Thymus (tissue), 11 donors: ENCODE results near the gene PLAAT4. TPM values are rescaled to one million over a fixed set of nuclear protein-coding genes. Genes with fewer than 3 reads are reported as not detected.
"Not testable (repeated sequence)": the region's sequence is repeated elsewhere in the genome, so short reads cannot be mapped to it uniquely, and the experiment has no call there.

Experiments used
- DNase-seq, 9 donors: peaks; one replicate each; pipeline ENCODE4 v3.0.0-alpha.2; 2013; ENCODE audit warnings: low spot score in 9 of 9, low read depth in 6 of 9, missing footprints in 1 of 9
- H3K27ac ChIP-seq, 2 donors: one replicate each; pipeline ENCODE4 v1.5.1; 2013; ENCODE audit warnings: control low read depth in 1 of 2, low read depth in 1 of 2, low read length in 1 of 2, mild to moderate bottlenecking in 1 of 2, moderate library complexity in 1 of 2
- H3K27me3 ChIP-seq, 2 donors: one replicate each; pipeline ENCODE4 v1.5.1; 2013; ENCODE audit warnings: low read length in 1 of 2; ENCODE audit not compliant: control insufficient read depth in 2 of 2, insufficient read depth in 1 of 2
- H3K36me3 ChIP-seq, 2 donors: one replicate each; pipeline ENCODE4 v1.5.1; 2013; ENCODE audit warnings: low read length in 1 of 2, mild to moderate bottlenecking in 1 of 2, moderate library complexity in 1 of 2; ENCODE audit not compliant: control insufficient read depth in 2 of 2, insufficient read depth in 2 of 2
- H3K4me1 ChIP-seq, 2 donors: one replicate each; pipeline ENCODE4 v1.5.1; 2013; ENCODE audit warnings: low read length in 2 of 2; ENCODE audit not compliant: control insufficient read depth in 2 of 2, insufficient read depth in 2 of 2
- H3K4me3 ChIP-seq, 2 donors: one replicate each; pipeline ENCODE4 v1.5.1; 2013; ENCODE audit warnings: low read length in 2 of 2, control low read depth in 1 of 2, mild to moderate bottlenecking in 1 of 2
- H3K9me3 ChIP-seq, 2 donors: one replicate each; pipeline ENCODE4 v1.5.1; 2013; ENCODE audit warnings: low read length in 1 of 2, mild to moderate bottlenecking in 1 of 2; ENCODE audit not compliant: control insufficient read depth in 2 of 2, insufficient read depth in 1 of 2
- WGBS: extraction: QIAGEN DNeasy Blood & Tissue Kit; methylation state at CpG from one replicate; pipeline ENCODE4 v1.1.7; 2013; 5-methylcytosine and 5-hydroxymethylcytosine counted together
- polyA plus RNA-seq: library from polyadenylated mRNA; stranded (reverse); fragments of 200-250 nt; gene quantifications from one replicate; pipeline ENCODE4 v1.2.3, GENCODE V29; 2013
- total RNA-seq: library from RNA; stranded (reverse); fragments of 120-200 nt; gene quantifications from one replicate; pipeline ENCODE4 v1.2.4, GENCODE V29; 2013
- donor health status: healthy.

The PLAAT4 gene
- total and polyA plus RNA-seq, 2 donors: 68.3 to 109 TPM

GRCh38 chr11:63567044-63567840 lies 30.6 kb downstream of the PLAAT4 start:
- Histone ChIP-seq H3K4me3 (no peak overlapping the region), H3K27me3 (no peaks in the 10 kb centered on the region), H3K27ac (no peak overlapping the region), H3K4me1 (no peaks in the 10 kb centered on the region), H3K36me3 (no peaks in the 10 kb centered on the region), H3K9me3 (no peaks in the 10 kb centered on the region)
- WGBS: 56% methylated on average over 5 of the region's 5 CpGs
- peak in 1 of 9 donors; percentile 44 for DNase-seq

- WGBS: 96% methylated on average over 3 of the region's 3 CpGs
- peaks cover 5 to 8% of the 10 kb centered on the region in 2 donors for H3K4me1 ChIP-seq
These were observed 33.0 kb downstream of the PLAAT4 start for GRCh38 chr11:63569570-63569969.

GRCh38 chr11:63572026-63572688 lies 35.5 kb downstream of the PLAAT4 start:
- 65% methylated on average over 3 of the region's 3 CpGs for WGBS
- peaks cover 5 to 14% of the 10 kb centered on the region in 2 donors for H3K4me1 ChIP-seq
- DNase-seq: no peak
- no peak overlapping the region for H3K4me3 ChIP-seq
- no peaks in the 10 kb centered on the region for H3K27me3 ChIP-seq
- no peak overlapping the region for H3K27ac ChIP-seq
- H3K9me3 ChIP-seq: no peaks in the 10 kb centered on the region
- H3K36me3 ChIP-seq: no peaks in the 10 kb centered on the region

More at GRCh38 chr11:63569570-63569969, 33.0 kb downstream of the PLAAT4 start:
- no peaks in the 10 kb centered on the region for H3K9me3 ChIP-seq
- H3K27me3 ChIP-seq: no peaks in the 10 kb centered on the region
- no peak overlapping the region for H3K27ac ChIP-seq
- H3K4me3 ChIP-seq: no peak overlapping the region
- H3K36me3 ChIP-seq: no peaks in the 10 kb centered on the region
- DNase-seq: no peak

GRCh38 chr11:63573881-63574855 lies 37.6 kb downstream of the PLAAT4 start:
- Histone ChIP-seq H3K4me1 (peaks cover 5 to 14% of the 10 kb centered on the region in 2 donors), H3K36me3 (no peaks in the 10 kb centered on the region), H3K4me3 (peak overlapping the region; percentile 23 to 41), H3K27ac (peak overlapping the region; percentile 63 to 72), H3K9me3 (no peaks in the 10 kb centered on the region), H3K27me3 (no peaks in the 10 kb centered on the region)
- peak in 2 of 9 donors; percentile 42 to 68 for DNase-seq
- WGBS: 43% methylated on average over 15 of the region's 15 CpGs

- H3K4me3 ChIP-seq: peak overlapping the region; percentile 23 to 41
- no peaks in the 10 kb centered on the region for H3K36me3 ChIP-seq
- no peaks in the 10 kb centered on the region for H3K27me3 ChIP-seq
- H3K27ac ChIP-seq: peak overlapping the region in 1 of 2 donors; percentile 63
- H3K4me1 ChIP-seq: peaks cover 5 to 14% of the 10 kb centered on the region in 2 donors
- WGBS: 95% methylated on average over 10 of the region's 10 CpGs
- H3K9me3 ChIP-seq: no peaks in the 10 kb centered on the region
- no peak for DNase-seq
These were observed 38.4 kb downstream of the PLAAT4 start for GRCh38 chr11:63574856-63575602.

- not testable (repeated sequence) for H3K36me3 ChIP-seq, H3K9me3 ChIP-seq, H3K27me3 ChIP-seq, DNase-seq, H3K27ac ChIP-seq, H3K4me3 ChIP-seq
- H3K4me1 ChIP-seq: peaks cover 5 to 12% of the 10 kb centered on the region in 2 donors
- 92% methylated on average over 2 of the region's 3 CpGs for WGBS
These were observed 42.3 kb downstream of the PLAAT4 start for GRCh38 chr11:63578882-63579281.

GRCh38 chr11:63581224-63581623 lies 44.6 kb downstream of the PLAAT4 start:
- H3K27me3 ChIP-seq, DNase-seq, H3K4me1 ChIP-seq, H3K4me3 ChIP-seq, H3K36me3 ChIP-seq, H3K27ac ChIP-seq, H3K9me3 ChIP-seq: not testable (repeated sequence)
- WGBS: 90% methylated on average over 7 of the region's 7 CpGs

GRCh38 chr11:63583357-63583677 lies 46.7 kb downstream of the PLAAT4 start:
- Histone ChIP-seq H3K9me3 (no peaks in the 10 kb centered on the region), H3K27me3 (no peaks in the 10 kb centered on the region), H3K27ac (no peak overlapping the region), H3K4me1 (no peaks in the 10 kb centered on the region), H3K4me3 (no peak overlapping the region), H3K36me3 (no peaks in the 10 kb centered on the region)
- DNase-seq: no peak
